Calu3 (cell line): Measurements from ENCODE around the gene NRCAM. TPM values are rescaled to one million over a fixed set of nuclear protein-coding genes. Genes with fewer than 3 reads are reported as not detected.

ENCODE experiments used
- BruUV-seq: library from RNA; stranded (reverse); fragments of 400-500 nt; replicated peaks from 2 replicates; lab custom pipeline; 2021; lab: Mats Ljungman, UMichigan
- CTCF ChIA-PET: fragments of 300-600 bp; sonication (Branson Sonifier 250); formaldehyde crosslinking; loops from one replicate; lab custom pipeline; 2022; ENCODE audit warnings: antibody characterized with exemption; lab: Charles Lee
- DNase-seq: peaks from one replicate; pipeline ENCODE4 v3.0.0; 2022
- H3K27ac Mint-ChIP-seq: one replicate; pipeline ENCODE4 v1.8.0; 2022; ENCODE audit warnings: mixed read lengths; ENCODE audit not compliant: unreplicated experiment
- H3K27me3 Mint-ChIP-seq: one replicate; pipeline ENCODE4 v1.8.0; 2022; ENCODE audit warnings: mixed read lengths; ENCODE audit not compliant: unreplicated experiment
- H3K36me3 Mint-ChIP-seq: one replicate; pipeline ENCODE4 v1.8.0; 2022; ENCODE audit warnings: mild to moderate bottlenecking, moderate library complexity, mixed read lengths; ENCODE audit not compliant: insufficient read depth, unreplicated experiment
- H3K4me1 Mint-ChIP-seq: one replicate; pipeline ENCODE4 v1.8.0; 2022; ENCODE audit warnings: mild to moderate bottlenecking, low read depth, mixed read lengths; ENCODE audit not compliant: unreplicated experiment
- H3K4me3 Mint-ChIP-seq: one replicate; pipeline ENCODE4 v1.8.0; 2022; ENCODE audit warnings: mild to moderate bottlenecking, low read depth, moderate library complexity, mixed read lengths; ENCODE audit not compliant: unreplicated experiment
- H3K9me3 Mint-ChIP-seq: one replicate; pipeline ENCODE4 v1.8.0; 2022; ENCODE audit warnings: low read depth, mixed read lengths; ENCODE audit not compliant: unreplicated experiment
- intact Hi-C: fragments of 100-400 bp; cut with micrococcal nuclease; formaldehyde crosslinking; loops from one replicate; pipeline ENCODE4 v1.10.0; 2022; ENCODE audit not compliant: unreplicated experiment
- total RNA-seq: library from RNA; stranded (reverse); gene quantifications from 2 replicates; pipeline ENCODE4 v1.2.3, GENCODE V29; 2022
- TF ChIP-seq, protein P1 (sequence below): fragments of 200-600 bp; IDR thresholded peaks from one replicate; pipeline ENCODE4 v1.8.0; 2022; ENCODE audit warnings: antibody characterized with exemption; ENCODE audit not compliant: unreplicated experiment

Gene NRCAM
- total RNA-seq, 1 experiment from 2014 or later = 15.0 TPM

DNA sequence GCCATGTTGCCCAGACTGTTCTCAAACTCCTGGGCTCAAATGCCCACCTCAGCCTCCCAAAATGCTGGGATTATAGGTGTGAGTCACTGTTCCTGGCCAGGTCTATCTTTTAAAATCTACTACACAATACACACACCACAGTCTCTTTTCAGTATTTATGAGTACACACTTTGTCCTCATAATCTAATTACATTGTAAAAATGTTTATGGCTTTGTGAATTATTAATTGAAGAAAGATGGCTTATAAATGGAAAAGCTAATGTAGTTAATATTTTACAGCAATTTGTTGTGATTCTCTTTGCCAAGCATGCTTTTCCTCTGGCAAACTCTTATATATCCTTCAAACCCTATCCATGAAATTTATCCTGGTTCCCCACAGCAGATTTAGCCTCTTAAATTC, 348.1 kb downstream of the NRCAM start:
- TF ChIP-seq, protein P1, sequence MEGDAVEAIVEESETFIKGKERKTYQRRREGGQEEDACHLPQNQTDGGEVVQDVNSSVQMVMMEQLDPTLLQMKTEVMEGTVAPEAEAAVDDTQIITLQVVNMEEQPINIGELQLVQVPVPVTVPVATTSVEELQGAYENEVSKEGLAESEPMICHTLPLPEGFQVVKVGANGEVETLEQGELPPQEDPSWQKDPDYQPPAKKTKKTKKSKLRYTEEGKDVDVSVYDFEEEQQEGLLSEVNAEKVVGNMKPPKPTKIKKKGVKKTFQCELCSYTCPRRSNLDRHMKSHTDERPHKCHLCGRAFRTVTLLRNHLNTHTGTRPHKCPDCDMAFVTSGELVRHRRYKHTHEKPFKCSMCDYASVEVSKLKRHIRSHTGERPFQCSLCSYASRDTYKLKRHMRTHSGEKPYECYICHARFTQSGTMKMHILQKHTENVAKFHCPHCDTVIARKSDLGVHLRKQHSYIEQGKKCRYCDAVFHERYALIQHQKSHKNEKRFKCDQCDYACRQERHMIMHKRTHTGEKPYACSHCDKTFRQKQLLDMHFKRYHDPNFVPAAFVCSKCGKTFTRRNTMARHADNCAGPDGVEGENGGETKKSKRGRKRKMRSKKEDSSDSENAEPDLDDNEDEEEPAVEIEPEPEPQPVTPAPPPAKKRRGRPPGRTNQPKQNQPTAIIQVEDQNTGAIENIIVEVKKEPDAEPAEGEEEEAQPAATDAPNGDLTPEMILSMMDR = no peak
- CTCF ChIA-PET = no interaction called here
- Mint-ChIP-seq H3K4me1 (no peaks in the 10 kb centered on the region), H3K36me3 (no peaks in the 10 kb centered on the region), H3K9me3 (no peaks in the 10 kb centered on the region), H3K4me3 (no peak overlapping the region), H3K27ac (no peak overlapping the region), H3K27me3 (no peaks in the 10 kb centered on the region)
- intact Hi-C loops = no loop called here
- DNase-seq = no peak
- BruUV-seq = no TSS peak

DNA sequence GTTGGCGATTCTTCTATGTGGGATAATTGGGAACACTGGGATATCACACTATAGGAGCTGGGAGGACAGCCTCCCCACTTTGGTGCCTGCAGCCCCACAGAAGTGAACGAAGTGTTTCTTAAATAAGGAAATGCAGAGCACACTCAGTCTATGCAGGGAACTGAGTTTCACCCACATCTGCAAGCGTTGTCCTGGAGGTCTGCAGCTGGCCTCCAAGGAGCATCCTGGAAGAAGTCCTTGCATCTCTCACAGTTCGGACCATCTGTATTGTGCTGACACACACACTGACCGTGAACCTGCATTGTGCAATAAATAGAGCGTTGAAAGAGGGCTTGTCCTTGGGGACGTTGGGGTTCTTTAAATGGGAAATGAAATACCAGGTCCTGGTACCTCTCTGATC, 351.9 kb downstream of the NRCAM start:
- intact Hi-C loops = no loop called here
- H3K4me3 Mint-ChIP-seq = no peak overlapping the region
- H3K4me1 Mint-ChIP-seq = no peaks in the 10 kb centered on the region
- TF ChIP-seq, protein P1 = no peak
- BruUV-seq = no TSS peak
- H3K36me3 Mint-ChIP-seq = no peaks in the 10 kb centered on the region
- CTCF ChIA-PET = no interaction called here
- H3K27ac Mint-ChIP-seq = no peak overlapping the region
- DNase-seq = no peak
- H3K27me3 Mint-ChIP-seq = no peaks in the 10 kb centered on the region
- no peaks in the 10 kb centered on the region for H3K9me3 Mint-ChIP-seq

DNA sequence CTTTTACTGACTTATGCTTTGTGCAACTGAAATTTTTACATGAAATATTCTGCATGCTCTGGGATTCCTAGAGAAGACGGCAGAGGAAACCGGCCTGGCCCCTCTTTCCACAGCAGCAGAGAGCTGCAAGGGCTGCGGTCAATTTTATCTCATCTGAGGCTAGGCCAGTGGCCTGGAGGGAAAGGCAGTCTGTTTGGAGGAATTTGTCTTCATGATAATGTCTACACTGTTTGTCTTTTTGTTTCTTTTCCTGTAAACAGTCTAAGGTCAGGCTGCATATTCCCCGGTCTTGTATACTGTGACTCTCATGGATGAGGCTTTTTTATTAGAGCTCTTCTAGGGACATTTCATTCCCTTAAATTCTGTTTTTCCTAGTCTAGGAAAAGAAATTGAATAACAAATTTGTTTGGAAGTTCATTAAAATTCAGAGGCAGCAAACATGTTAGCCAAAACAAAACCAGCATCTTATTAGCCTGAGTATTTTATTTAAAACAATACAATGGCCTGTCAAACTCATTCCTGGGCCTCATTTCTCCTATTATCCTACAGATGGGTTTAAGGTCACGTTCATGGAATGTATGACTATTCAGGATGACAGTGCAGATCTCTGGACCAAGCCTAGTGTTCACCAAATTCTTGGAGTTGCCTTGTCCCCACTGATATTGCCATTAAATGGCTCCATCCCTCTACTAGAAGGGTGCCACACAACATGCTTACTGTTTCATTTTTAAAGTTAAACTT, 352.5 kb downstream of the NRCAM start:
- Mint-ChIP-seq H3K27ac (no peak overlapping the region), H3K27me3 (no peaks in the 10 kb centered on the region), H3K4me3 (no peak overlapping the region), H3K9me3 (no peaks in the 10 kb centered on the region), H3K36me3 (no peaks in the 10 kb centered on the region), H3K4me1 (no peaks in the 10 kb centered on the region)
- BruUV-seq = no TSS peak
- CTCF ChIA-PET = no interaction called here
- intact Hi-C loops = no loop called here
- TF ChIP-seq, protein P1 = no peak
- no peak for DNase-seq

DNA sequence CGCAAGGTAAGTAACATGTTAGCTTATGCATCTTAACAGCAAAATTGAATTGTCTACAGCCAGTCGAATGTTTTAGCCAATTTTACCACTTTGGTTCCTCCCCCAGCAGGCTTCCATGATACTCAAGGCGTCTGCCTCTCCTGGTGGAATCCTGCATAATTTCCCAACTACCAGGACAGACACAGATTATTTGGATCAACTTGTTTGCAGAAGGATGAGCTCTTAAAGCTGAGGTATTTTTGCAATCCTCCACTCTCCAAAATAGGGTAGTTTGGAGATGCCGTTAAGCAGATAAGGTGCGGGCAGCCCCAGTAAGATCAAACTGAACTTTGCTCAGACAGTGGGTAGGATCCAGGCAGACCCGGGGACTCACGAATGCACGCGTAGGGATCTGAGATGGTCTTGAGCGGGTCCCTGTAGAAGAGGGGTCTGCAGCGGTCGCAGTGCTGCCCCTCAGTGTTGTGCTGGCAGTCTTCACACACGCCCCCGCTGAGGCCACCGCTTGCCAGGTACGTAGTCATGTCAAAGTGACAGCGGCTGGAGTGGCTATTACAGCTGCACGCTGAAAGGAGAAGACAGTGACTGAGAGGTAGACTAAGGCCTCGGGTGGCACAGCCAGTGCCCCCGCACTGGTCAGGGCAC, 353.4 kb downstream of the NRCAM start:
- Mint-ChIP-seq H3K9me3 (no peaks in the 10 kb centered on the region), H3K36me3 (no peaks in the 10 kb centered on the region), H3K27me3 (no peaks in the 10 kb centered on the region), H3K4me3 (no peak overlapping the region), H3K27ac (no peak overlapping the region), H3K4me1 (no peaks in the 10 kb centered on the region)
- intact Hi-C loops = no loop called here
- no TSS peak for BruUV-seq
- TF ChIP-seq, protein P1 = no peak
- DNase-seq = no peak
- CTCF ChIA-PET = interaction anchor here (0.8 kb wide), 1 partner anchor 350 kb away, joined by 3 read pairs; no protein-coding TSS in a partner anchor
